Occipital lobe (tissue), 2 donors: Measurements from ENCODE around the gene ZFYVE28. TPM values are rescaled to one million over a fixed set of nuclear protein-coding genes. Genes with fewer than 3 reads are reported as not detected.

Experiments used
- DNase-seq: peaks from one replicate; lab custom pipeline; 2025; lab: John Stamatoyannopoulos, UW
- total RNA-seq: library from RNA; depleted of rRNA; stranded (reverse); fragments of >200 nt; gene quantifications from one replicate; pipeline ENCODE4 v1.2.3, GENCODE V29; 2014

ZFYVE28 gene
- total RNA-seq, 1 donor from 2014 or later = 3.7 TPM

GRCh38 chr4:2353222-2354107 is 65.0 kb downstream of the ZFYVE28 start:
- peak; percentile 51 for DNase-seq

GRCh38 chr4:2352729-2353221 is 65.7 kb downstream of the ZFYVE28 start:
- no peak for DNase-seq

- DNase-seq = no peak
Observed at GRCh38 chr4:2352171-2352570, 66.3 kb downstream of the ZFYVE28 start.

GRCh38 chr4:2350982-2351381 is 67.5 kb downstream of the ZFYVE28 start:
- DNase-seq = no peak

- DNase-seq = no peak
Observed at GRCh38 chr4:2348786-2349185, 69.7 kb downstream of the ZFYVE28 start.

- DNase-seq = no peak
Observed at GRCh38 chr4:2347190-2347589, 71.3 kb downstream of the ZFYVE28 start.

GRCh38 chr4:2343476-2343875 is 75.0 kb downstream of the ZFYVE28 start:
- no peak for DNase-seq

GRCh38 chr4:2341911-2342652 is 76.4 kb downstream of the ZFYVE28 start:
- DNase-seq = no peak

GRCh38 chr4:2341261-2341841 is 77.1 kb downstream of the ZFYVE28 start:
- no peak for DNase-seq

- no peak for DNase-seq
Observed at GRCh38 chr4:2340272-2341061, 78.0 kb downstream of the ZFYVE28 start.

- no peak for DNase-seq
Observed at GRCh38 chr4:2339458-2340271, 78.8 kb downstream of the ZFYVE28 start.

GRCh38 chr4:2338754-2339457 is 79.5 kb downstream of the ZFYVE28 start:
- DNase-seq = no peak

GRCh38 chr4:2337896-2338295 is 80.5 kb downstream of the ZFYVE28 start:
- no peak for DNase-seq

- no peak for DNase-seq
Observed at GRCh38 chr4:2337131-2337723, 81.2 kb downstream of the ZFYVE28 start.

GRCh38 chr4:2336659-2337058 is 81.8 kb downstream of the ZFYVE28 start:
- DNase-seq = no peak

- DNase-seq = no peak
Observed at GRCh38 chr4:2335729-2336101, 82.7 kb downstream of the ZFYVE28 start.

- no peak for DNase-seq
Observed at GRCh38 chr4:2334826-2335728, 83.4 kb downstream of the ZFYVE28 start.

GRCh38 chr4:2333916-2334644 is 84.4 kb downstream of the ZFYVE28 start:
- no peak for DNase-seq
